OCI-LY7 (cell line): Measurements from ENCODE around the gene GRIK2.

Experiments
- EZH2phosphoT487 ChIP-seq: fragments of 200-600 bp; sonication (generic); IDR thresholded peaks from 2 replicates; pipeline ENCODE4 v1.6.1; 2018; ENCODE audit warnings: low read depth, borderline replicate concordance, mild to moderate bottlenecking, mixed run types, antibody characterized with exemption, low read length, moderate library complexity, mixed read lengths
- TF ChIP-seq, protein P1 (sequence below): fragments of 200-600 bp; sonication (generic); conservative IDR thresholded peaks from 2 replicates; pipeline ENCODE4 v1.5.1; 2014; ENCODE audit warnings: mild to moderate bottlenecking, antibody characterized with exemption, low read length, moderate library complexity, mixed read lengths

GRCh38 chr6:101486726-101487125 lies 93.2 kb downstream of the GRIK2 start:
- TF ChIP-seq EZH2phosphoT487: no peak
- TF ChIP-seq, protein P1, sequence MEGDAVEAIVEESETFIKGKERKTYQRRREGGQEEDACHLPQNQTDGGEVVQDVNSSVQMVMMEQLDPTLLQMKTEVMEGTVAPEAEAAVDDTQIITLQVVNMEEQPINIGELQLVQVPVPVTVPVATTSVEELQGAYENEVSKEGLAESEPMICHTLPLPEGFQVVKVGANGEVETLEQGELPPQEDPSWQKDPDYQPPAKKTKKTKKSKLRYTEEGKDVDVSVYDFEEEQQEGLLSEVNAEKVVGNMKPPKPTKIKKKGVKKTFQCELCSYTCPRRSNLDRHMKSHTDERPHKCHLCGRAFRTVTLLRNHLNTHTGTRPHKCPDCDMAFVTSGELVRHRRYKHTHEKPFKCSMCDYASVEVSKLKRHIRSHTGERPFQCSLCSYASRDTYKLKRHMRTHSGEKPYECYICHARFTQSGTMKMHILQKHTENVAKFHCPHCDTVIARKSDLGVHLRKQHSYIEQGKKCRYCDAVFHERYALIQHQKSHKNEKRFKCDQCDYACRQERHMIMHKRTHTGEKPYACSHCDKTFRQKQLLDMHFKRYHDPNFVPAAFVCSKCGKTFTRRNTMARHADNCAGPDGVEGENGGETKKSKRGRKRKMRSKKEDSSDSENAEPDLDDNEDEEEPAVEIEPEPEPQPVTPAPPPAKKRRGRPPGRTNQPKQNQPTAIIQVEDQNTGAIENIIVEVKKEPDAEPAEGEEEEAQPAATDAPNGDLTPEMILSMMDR: no peak
